Measurements from ENCODE around the gene ACAP3.

The ACAP3 gene

GRCh38 chr1:1307923-1308755 lies at the start of gene ACAP3, which contains the start of gene PUSL1:
ACAP3 (minus strand) TSS chr1:1307930; CDS start chr1:1307815, 115 bp downstream.
PUSL1 (plus strand) TSS chr1:1308597; CDS start chr1:1308644, 47 bp downstream.
- peak; percentile 91 for DNase-seq (ENCODE audit: low read depth)

- DNase-seq (ENCODE audit: low read depth) = peak; percentile 56
Observed at GRCh38 chr1:1356796-1357401, 49.2 kb upstream of the ACAP3 start.

GRCh38 chr1:1356166-1356795 lies 48.6 kb upstream of the ACAP3 start:
- DNase-seq (ENCODE audit: low read depth) = no peak

GRCh38 chr1:1355416-1355815 lies 47.7 kb upstream of the ACAP3 start:
- DNase-seq (ENCODE audit: low read depth) = no peak

- no peak for DNase-seq (ENCODE audit: low read depth)
Observed at GRCh38 chr1:1354271-1355247, 46.8 kb upstream of the ACAP3 start.

GRCh38 chr1:1353389-1354151 lies 45.8 kb upstream of the ACAP3 start:
- DNase-seq (ENCODE audit: low read depth) = no peak

GRCh38 chr1:1352786-1353388 lies 45.2 kb upstream of the ACAP3 start:
- DNase-seq (ENCODE audit: low read depth) = no peak

GRCh38 chr1:1351511-1352427 lies 44.0 kb upstream of the ACAP3 start:
- peak; percentile 42 for DNase-seq (ENCODE audit: low read depth)

- DNase-seq (ENCODE audit: low read depth) = peak; percentile 75
Observed at GRCh38 chr1:1349256-1350012, 41.7 kb upstream of the ACAP3 start, which contains the start of gene DVL1. DVL1 (minus strand) TSS chr1:1349418; CDS start chr1:1349065, 353 bp downstream.

- DNase-seq (ENCODE audit: low read depth) = peak; percentile 60
Observed at GRCh38 chr1:1348420-1349255, 40.9 kb upstream of the ACAP3 start.

GRCh38 chr1:1347663-1348419 lies 40.1 kb upstream of the ACAP3 start:
- peak; percentile 59 for DNase-seq (ENCODE audit: low read depth)

GRCh38 chr1:1347026-1347595 lies 39.4 kb upstream of the ACAP3 start:
- DNase-seq (ENCODE audit: low read depth) = no peak

- no peak for DNase-seq (ENCODE audit: low read depth)
Observed at GRCh38 chr1:1346501-1346890, 38.8 kb upstream of the ACAP3 start.

- DNase-seq (ENCODE audit: low read depth) = no peak
Observed at GRCh38 chr1:1345860-1346500, 38.2 kb upstream of the ACAP3 start.

- peak; percentile 63 for DNase-seq (ENCODE audit: low read depth)
Observed at GRCh38 chr1:1345384-1345783, 37.7 kb upstream of the ACAP3 start.

All from ELR (cell line).